Kidney (tissue), 14 donors: ENCODE measurements around the gene VPS52. TPM values are rescaled to one million over a fixed set of nuclear protein-coding genes. Genes with fewer than 3 reads are reported as not detected.

Experiments used
- DNase-seq, 5 donors: peaks; one replicate each; pipeline ENCODE4 v3.0.0-alpha.2; 2013 to 2020
- FAIRE-seq: peaks from 2 replicates; lab custom pipeline; 2012; peaks lifted over from hg19 to GRCh38; lab: Jason Lieb, UNC
- H3K27ac ChIP-seq, 2 donors: one replicate each; pipeline ENCODE4 v1.7.0; 2013; ENCODE audit warnings: low read depth in 2 of 2, low read length in 2 of 2, inconsistent platforms in 1 of 2
- H3K27me3 ChIP-seq: one replicate; pipeline ENCODE4 v1.7.1; 2013; ENCODE audit warnings: low read length, inconsistent platforms; ENCODE audit not compliant: control insufficient read depth, insufficient read depth
- H3K36me3 ChIP-seq, 3 donors: one replicate each; pipeline versions ENCODE4 v1.7.0 to v1.7.1; 2013; ENCODE audit warnings: low read length in 3 of 3, control low read depth in 1 of 3, inconsistent platforms in 1 of 3; ENCODE audit not compliant: insufficient read depth in 3 of 3, control insufficient read depth in 2 of 3
- H3K4me1 ChIP-seq, 3 donors: one replicate each; pipeline versions ENCODE4 v1.7.0 to v1.7.1; 2013; ENCODE audit warnings: low read length in 3 of 3, inconsistent platforms in 1 of 3, low read depth in 1 of 3; ENCODE audit not compliant: control insufficient read depth in 2 of 3, insufficient read depth in 2 of 3
- H3K4me3 ChIP-seq, 3 donors: one replicate each; pipeline versions ENCODE4 v1.7.0 to v1.8.1; 2013; ENCODE audit warnings: low read length in 3 of 3, control low read depth in 1 of 3, inconsistent platforms in 1 of 3
- H3K9ac ChIP-seq, 3 donors: one replicate each; pipeline versions ENCODE4 v1.7.0 to v1.7.1; 2013; ENCODE audit warnings: low read length in 3 of 3, control low read depth in 1 of 3, inconsistent platforms in 1 of 3
- H3K9me3 ChIP-seq, 3 donors: one replicate each; pipeline versions ENCODE4 v1.7.0 to v1.7.1; 2013; ENCODE audit warnings: low read length in 3 of 3, control low read depth in 1 of 3, inconsistent platforms in 1 of 3; ENCODE audit not compliant: control insufficient read depth in 2 of 3, insufficient read depth in 1 of 3
- intact Hi-C: fragments of 100-400 bp; cut with DNase I; formaldehyde crosslinking; loops from one replicate; pipeline ENCODE4 v1.11.1; 2022
- polyA plus RNA-seq: library from polyadenylated mRNA; stranded (reverse); fragments of 350-450 nt; fragmentation: Illumina TruSeq; extraction: RNeasy Lipid Tissue Mini Kit (QIAGEN cat#74804); gene quantifications from one replicate; pipeline ENCODE4 v1.2.3, GENCODE V29; 2014; ENCODE audit warnings: low read depth, low replicate concordance; ENCODE audit not compliant: insufficient read depth
- total RNA-seq: library from RNA; stranded (reverse); fragmentation: NEBNext Ultra II Directional; extraction: Animal tissue kit (Norgen Biotek cat#: 25700); gene quantifications from one replicate; pipeline ENCODE4 v1.2.1, GENCODE V29; 2021
- TF ChIP-seq, protein P1 (sequence below): IDR thresholded peaks from 3 replicates; pipeline ENCODE4 v1.5.1; 2012; ENCODE audit warnings: mild to moderate bottlenecking, moderate library complexity, borderline replicate concordance; ENCODE audit not compliant: insufficient read depth; ENCODE audit errors: extremely low read depth
- donor health status: control.
- donor health status: control.
- donor health status: control.
- donor health status: control.
- donor health status: control.
- donor health status: DM: yes; HTN: yes; CAD: no.
- donor health status: Normal renal cell carcinoma (clear cell type).

The VPS52 gene
- total and polyA plus RNA-seq, 2 donors from 2014 or later = 35.8 to 64.4 TPM

- no peak overlapping the region for H3K9ac ChIP-seq
- FAIRE-seq (no peak), DNase-seq (peak in 1 of 5 donors; percentile 33)
- TF ChIP-seq, protein P1, sequence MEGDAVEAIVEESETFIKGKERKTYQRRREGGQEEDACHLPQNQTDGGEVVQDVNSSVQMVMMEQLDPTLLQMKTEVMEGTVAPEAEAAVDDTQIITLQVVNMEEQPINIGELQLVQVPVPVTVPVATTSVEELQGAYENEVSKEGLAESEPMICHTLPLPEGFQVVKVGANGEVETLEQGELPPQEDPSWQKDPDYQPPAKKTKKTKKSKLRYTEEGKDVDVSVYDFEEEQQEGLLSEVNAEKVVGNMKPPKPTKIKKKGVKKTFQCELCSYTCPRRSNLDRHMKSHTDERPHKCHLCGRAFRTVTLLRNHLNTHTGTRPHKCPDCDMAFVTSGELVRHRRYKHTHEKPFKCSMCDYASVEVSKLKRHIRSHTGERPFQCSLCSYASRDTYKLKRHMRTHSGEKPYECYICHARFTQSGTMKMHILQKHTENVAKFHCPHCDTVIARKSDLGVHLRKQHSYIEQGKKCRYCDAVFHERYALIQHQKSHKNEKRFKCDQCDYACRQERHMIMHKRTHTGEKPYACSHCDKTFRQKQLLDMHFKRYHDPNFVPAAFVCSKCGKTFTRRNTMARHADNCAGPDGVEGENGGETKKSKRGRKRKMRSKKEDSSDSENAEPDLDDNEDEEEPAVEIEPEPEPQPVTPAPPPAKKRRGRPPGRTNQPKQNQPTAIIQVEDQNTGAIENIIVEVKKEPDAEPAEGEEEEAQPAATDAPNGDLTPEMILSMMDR = no peak
- no peaks in the 10 kb centered on the region for H3K9me3 ChIP-seq
- no peak overlapping the region for H3K27ac ChIP-seq
- peaks cover 0 to 19% (median 10%) of the 10 kb centered on the region in 3 donors for H3K4me1 ChIP-seq
- intact Hi-C loops = no loop called here
- H3K27me3 ChIP-seq = no peaks in the 10 kb centered on the region
- peaks cover 0 to 18% (median 6%) of the 10 kb centered on the region in 3 donors for H3K36me3 ChIP-seq
- H3K4me3 ChIP-seq = no peak overlapping the region
Observed at GRCh38 chr6:33211136-33211535, 60.5 kb downstream of the VPS52 start.

DNA sequence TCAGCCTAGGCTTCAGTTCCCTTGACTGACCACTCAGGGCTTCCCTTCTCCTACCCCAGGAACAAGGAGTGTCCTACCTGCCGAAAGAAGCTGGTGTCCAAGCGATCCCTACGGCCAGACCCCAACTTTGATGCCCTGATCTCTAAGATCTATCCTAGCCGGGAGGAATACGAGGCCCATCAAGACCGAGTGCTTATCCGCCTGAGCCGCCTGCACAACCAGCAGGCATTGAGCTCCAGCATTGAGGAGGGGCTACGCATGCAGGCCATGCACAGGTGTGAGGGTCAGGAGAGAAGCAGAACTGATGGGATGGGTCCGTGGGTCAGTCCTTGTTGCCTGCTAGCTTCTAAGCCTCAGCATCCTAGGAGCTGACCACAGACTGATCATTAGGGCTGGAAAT is 61.8 kb downstream of the VPS52 start:
- TF ChIP-seq, protein P1 = no peak
- FAIRE-seq (no peak), DNase-seq (no peak)
- no peaks in the 10 kb centered on the region for H3K27me3 ChIP-seq
- intact Hi-C loops = no loop called here
- H3K9me3 ChIP-seq = no peaks in the 10 kb centered on the region
- H3K27ac ChIP-seq = no peak overlapping the region
- H3K4me1 ChIP-seq = peaks cover 0 to 25% (median 10%) of the 10 kb centered on the region in 3 donors
- no peak overlapping the region for H3K4me3 ChIP-seq
- no peak overlapping the region for H3K9ac ChIP-seq
- H3K36me3 ChIP-seq = peaks cover 0 to 18% (median 6%) of the 10 kb centered on the region in 3 donors

DNA sequence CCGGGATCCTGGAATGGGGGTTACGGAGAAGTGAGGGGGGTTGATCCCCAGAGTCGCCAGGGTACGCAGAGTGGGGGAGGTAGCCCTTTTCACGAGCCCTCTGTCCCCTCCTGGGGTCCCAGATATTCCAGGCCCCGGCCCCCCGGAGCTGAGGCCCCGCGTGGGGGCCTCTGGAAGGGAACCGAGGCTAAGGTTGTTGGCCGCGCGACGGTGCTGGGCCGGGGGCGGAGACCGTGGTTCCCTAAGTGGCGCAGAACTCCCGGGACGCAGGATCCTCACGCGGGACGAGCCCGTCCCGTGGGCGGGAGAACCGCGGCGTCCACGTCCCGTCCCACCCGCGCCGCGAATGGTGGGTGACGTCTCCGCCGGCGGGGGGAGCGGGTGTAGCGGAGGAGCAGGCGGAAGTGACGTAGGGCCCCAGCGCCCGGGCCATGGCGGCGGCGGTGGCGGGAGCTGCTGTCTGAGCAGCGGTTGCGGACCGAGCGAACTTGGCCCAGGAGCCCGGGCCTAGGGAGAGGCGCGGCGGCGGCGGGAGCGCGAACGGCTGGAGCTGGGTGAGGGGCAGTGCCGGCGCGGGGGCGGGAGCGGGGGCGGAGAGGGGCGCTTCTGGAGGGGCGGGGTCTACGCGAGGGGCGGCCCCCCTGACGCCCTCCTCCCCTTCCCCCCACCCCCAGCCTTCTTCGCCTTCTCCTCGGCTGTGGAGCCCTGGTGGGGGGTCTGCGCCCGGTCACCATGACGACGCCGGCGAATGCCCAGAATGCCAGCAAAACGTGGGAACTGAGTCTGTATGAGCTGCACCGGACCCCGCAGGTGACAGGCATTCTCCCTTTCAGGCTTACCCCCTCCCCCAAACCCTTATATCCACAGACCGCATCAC is 63.3 kb downstream of the VPS52 start, which contains the start of gene RING1:
Gene RING1 (plus strand): TSS at position 410 of the 877 bp plus-strand sequence. CDS start 323 bp downstream, at position 733.
- intact Hi-C loops = no loop called here
- H3K4me1 ChIP-seq = peaks cover 3 to 28% (median 17%) of the 10 kb centered on the region in 3 donors
- DNase-seq = peak; percentile 84 to 97 (median 92)

More for the DNA sequence above, 63.3 kb downstream of the VPS52 start, which contains the start of gene RING1:
- H3K9ac ChIP-seq = peak within 1 kb of the TSS; percentile 79 to 100 (median 95)
- H3K9me3 ChIP-seq = no peaks in the 10 kb centered on the region
- peak within 1 kb of the TSS; percentile 80 to 94 (median 88) for H3K4me3 ChIP-seq
- peaks cover 0 to 24% (median 8%) of the 10 kb centered on the region in 3 donors for H3K36me3 ChIP-seq
- peak within 1 kb of the TSS; percentile 84 to 91 for H3K27ac ChIP-seq
- FAIRE-seq = no peak
- TF ChIP-seq, protein P1 = peak; percentile 4
- H3K27me3 ChIP-seq = no peaks in the 10 kb centered on the region
